GM12878 (cell line): ENCODE results near the gene TAC3. TPM values are rescaled to one million over a fixed set of nuclear protein-coding genes. Genes with fewer than 3 reads are reported as not detected.

ENCODE experiments used
- ATAC-seq: fragments of 200-7000 bp; cut with Tn5 transposase; 3 replicates; pipeline ENCODE4 v1.9.1; 2020; ENCODE audit warnings: mild to moderate bottlenecking, moderate library complexity
- BruUV-seq: library from RNA; stranded (reverse); fragments of 400-500 nt; replicated peaks from 2 replicates; lab custom pipeline; 2021; lab: Mats Ljungman, UMichigan
- CTCF ChIA-PET: fragments of 300-600 bp; sonication (Branson Sonifier 250); formaldehyde crosslinking; extraction: SDS; loops from one replicate; lab custom pipeline; 2021; ENCODE audit warnings: inconsistent platforms; lab: Yijun Ruan, JAX
- POLR2A ChIA-PET: fragments of 350-600 bp; formaldehyde crosslinking; extraction: SDS; loops from one replicate; lab custom pipeline; 2021; ENCODE audit warnings: inconsistent platforms; lab: Charles Lee
- RAD21 ChIA-PET: fragments of 300-600 bp; sonication (Branson Sonifier 250); formaldehyde crosslinking; loops from one replicate; lab custom pipeline; 2023; ENCODE audit warnings: antibody characterized with exemption; ENCODE audit not compliant: unreplicated experiment; lab: Charles Lee
- SMC1A ChIA-PET: fragments of 300-600 bp; sonication (Branson Sonifier 250); formaldehyde crosslinking; loops from one replicate; lab custom pipeline; 2023; ENCODE audit not compliant: unreplicated experiment, uncharacterized antibody; lab: Charles Lee
- DNase-seq: peaks from one replicate; pipeline ENCODE4 v3.0.0-alpha.2; 2011; ENCODE audit warnings: low read depth, low spot score
- FAIRE-seq: peaks from 3 replicates; lab custom pipeline; 2011; peaks lifted over from hg19 to GRCh38; lab: Jason Lieb, UNC
- H2AFZ ChIP-seq: 2 replicates; pipeline ENCODE4 v1.6.0; 2011; ENCODE audit warnings: low read depth, low read length, control low read depth; ENCODE audit not compliant: control insufficient read depth
- H3K27ac ChIP-seq: 2 replicates; pipeline ENCODE4 v1.5.1; 2011; ENCODE audit warnings: control low read depth; ENCODE audit not compliant: control insufficient read depth, insufficient read depth
- H3K27me3 ChIP-seq, 2 experiments: replicated peaks in 1 of 2; 2 replicates each; pipeline versions ENCODE4 v1.6.0 to v1.6.1; 2011; ENCODE audit warnings: low read length in 1 of 2; ENCODE audit not compliant: control insufficient read depth in 2 of 2, insufficient read depth in 2 of 2
- H3K36me3 ChIP-seq, 2 experiments: 2 replicates each; pipeline ENCODE4 v1.5.1; 2011; ENCODE audit warnings: low read length in 1 of 2; ENCODE audit not compliant: control insufficient read depth in 2 of 2, insufficient read depth in 2 of 2
- H3K4me1 ChIP-seq: 2 replicates; pipeline ENCODE4 v1.6.1; 2011; ENCODE audit warnings: mild to moderate bottlenecking, low read length, moderate library complexity, mixed read lengths; ENCODE audit not compliant: control insufficient read depth, insufficient read depth
- H3K4me2 ChIP-seq: 2 replicates; pipeline ENCODE4 v1.6.0; 2011; ENCODE audit warnings: control low read depth; ENCODE audit not compliant: control insufficient read depth, insufficient read depth
- H3K4me3 ChIP-seq: fragments of 200-600 bp; sonication (generic); 2 replicates; pipeline ENCODE4 v1.5.1; 2016
- H3K79me2 ChIP-seq: 2 replicates; pipeline ENCODE4 v1.6.0; 2011; ENCODE audit warnings: low read length; ENCODE audit not compliant: control insufficient read depth, insufficient read depth
- H3K9ac ChIP-seq: 2 replicates; pipeline ENCODE4 v1.8.0; 2011; ENCODE audit warnings: low read length, control low read depth, mixed read lengths; ENCODE audit not compliant: control insufficient read depth, insufficient read depth
- H3K9me3 ChIP-seq: replicated peaks from 3 replicates; pipeline ENCODE4 v1.5.1; 2011; ENCODE audit warnings: mild to moderate bottlenecking, low read length; ENCODE audit not compliant: control insufficient read depth, insufficient read depth
- H4K20me1 ChIP-seq: 2 replicates; pipeline ENCODE4 v1.6.0; 2011; ENCODE audit not compliant: control insufficient read depth, insufficient read depth
- BHLHE40 ChIP-seq, 2 experiments: fragments of 450-650 bp in 1 of 2; IDR thresholded peaks; 2 replicates each; pipeline ENCODE4 v1.6.1; 2011 to 2017; ENCODE audit warnings: low read depth in 2 of 2, borderline replicate concordance in 1 of 2, improper control_type of control experiment in 1 of 2, low read length in 1 of 2, mild to moderate bottlenecking in 1 of 2
- EGR1 ChIP-seq, 2 experiments: IDR thresholded peaks; 1 replicate in 1 of 2; 2 replicates in 1 of 2; pipeline ENCODE4 v1.6.1; 2011 to 2012; ENCODE audit warnings: low read depth in 2 of 2, low read length in 2 of 2, borderline replicate concordance in 1 of 2, mild to moderate bottlenecking in 1 of 2, moderate library complexity in 1 of 2
- FOS ChIP-seq: IDR thresholded peaks from 3 replicates; pipeline ENCODE4 v1.6.1; 2011; ENCODE audit warnings: borderline replicate concordance; ENCODE audit not compliant: insufficient read length; ENCODE audit errors: extremely low read depth
- FOXK2 ChIP-seq: fragments of 450-650 bp; IDR thresholded peaks from 2 replicates; pipeline ENCODE4 v1.6.1; 2017; ENCODE audit warnings: mild to moderate bottlenecking, moderate library complexity
- IKZF2 ChIP-seq, 2 experiments: fragments of 450-650 bp; IDR thresholded peaks; 2 replicates each; pipeline ENCODE4 v1.6.1; 2017; ENCODE audit warnings: mild to moderate bottlenecking in 2 of 2, moderate library complexity in 2 of 2
- MTA2 ChIP-seq: fragments of 450-650 bp; IDR thresholded peaks from 2 replicates; pipeline ENCODE4 v1.6.1; 2016; ENCODE audit warnings: low read depth, mild to moderate bottlenecking, moderate library complexity
- MYC ChIP-seq: IDR thresholded peaks from 2 replicates; pipeline ENCODE4 v1.6.1; 2011; ENCODE audit warnings: mild to moderate bottlenecking, low read length, moderate library complexity, inconsistent platforms; ENCODE audit not compliant: insufficient read depth, insufficient replicate concordance, insufficient read length, severe bottlenecking
- NRF1 ChIP-seq: conservative IDR thresholded peaks from 2 replicates; pipeline ENCODE4 v1.6.1; 2011; ENCODE audit warnings: mild to moderate bottlenecking, low read depth, low read length, improper control_type of control experiment
- SRF ChIP-seq, 2 experiments: IDR thresholded peaks; 2 replicates each; pipeline ENCODE4 v1.6.1; 2011; ENCODE audit warnings: low read depth in 2 of 2, low read length in 2 of 2, mild to moderate bottlenecking in 1 of 2, moderate library complexity in 1 of 2
- TARDBP ChIP-seq: IDR thresholded peaks from 2 replicates; pipeline ENCODE4 v1.6.1; 2016; ENCODE audit warnings: borderline replicate concordance
- TCF3 ChIP-seq: IDR thresholded peaks from 2 replicates; pipeline ENCODE4 v1.6.1; 2012; ENCODE audit warnings: low read depth, mild to moderate bottlenecking, low read length, borderline replicate concordance; ENCODE audit not compliant: insufficient read depth
- YBX1 ChIP-seq: fragments of 450-650 bp; IDR thresholded peaks from 2 replicates; pipeline ENCODE4 v1.6.1; 2016; ENCODE audit warnings: antibody characterized with exemption
- ZNF207 ChIP-seq: fragments of 450-650 bp; IDR thresholded peaks from 2 replicates; pipeline ENCODE4 v1.6.1; 2014; ENCODE audit warnings: antibody characterized with exemption, mild to moderate bottlenecking, borderline replicate concordance
- WGBS: methylation state at CpG from one replicate; pipeline ENCODE4 v1.1.6; 2016; ENCODE audit warnings: low lambda C conversion rate; ENCODE audit not compliant: insufficient replicate concordance, insufficient coverage; ENCODE audit errors: missing lambda C conversion rate; 5-methylcytosine and 5-hydroxymethylcytosine counted together
- in situ Hi-C: fragments of 300-500 bp; cut with MboI; formaldehyde crosslinking; loops from 9 replicates; pipeline ENCODE4 v1.14.3; 2018; ENCODE audit warnings: mixed read lengths
- intact Hi-C: fragments of 100-400 bp; cut with micrococcal nuclease; formaldehyde crosslinking; loops from one replicate; pipeline ENCODE4 v1.14.2; 2022; ENCODE audit not compliant: unreplicated experiment
- polyA plus RNA-seq, 11 experiments: library from polyadenylated mRNA; depleted of rRNA in 4 of 11; unstranded in 6 of 11; stranded (reverse) in 5 of 11; fragments of >200 nt; fragmentation: Nextera tagmentation in 4 of 11; fragmentation: Illumina TruSeq in 1 of 11; extraction: Ambion mirVana in 4 of 11; extraction: Trizol in 1 of 11; gene quantifications; 1 replicate in 1 of 11; 2 replicates in 10 of 11; pipeline versions ENCODE4 v1.2.1 to v1.2.3, GENCODE V29; 2011 to 2016; ENCODE audit warnings: inconsistent platforms in 2 of 11, missing spikeins in 2 of 11, low read depth in 1 of 11
- total RNA-seq, 4 experiments: library from RNA; depleted of rRNA in 3 of 4; stranded (reverse); fragments of >200 nt in 3 of 4; fragmentation: Illumina TruSeq in 1 of 4; extraction: Trizol in 1 of 4; gene quantifications; 2 replicates each; pipeline versions ENCODE4 v1.2.1 to v1.2.3, GENCODE V29; 2013 to 2021
- TF ChIP-seq, protein P1 (sequence below): fragments of 450-650 bp; IDR thresholded peaks from 2 replicates; pipeline ENCODE4 v1.6.1; 2014; ENCODE audit warnings: mild to moderate bottlenecking

Gene TAC3
- total and polyA plus RNA-seq, 10 of the 15 experiments (the other 5 are each of a cell fraction or from before 2014, with no cell fraction given): 0.11 to 0.18 (median 0.13) TPM; not detected in 7

GRCh38 chr12:56996793-56997545, 19.4 kb downstream of the TAC3 start:
- Histone ChIP-seq H3K4me2 (no peak overlapping the region), H3K36me3 (no peaks in the 10 kb centered on the region; a peak in 2 of 4 replicates), H3K4me1 (peaks cover 35% of the 10 kb centered on the region), H3K79me2 (no peaks in the 10 kb centered on the region; the same call in 1 of the 2 replicates), H3K9ac (no peak overlapping the region), H4K20me1 (no peaks in the 10 kb centered on the region), H2AFZ (no peak overlapping the region), H3K4me3 (no peak overlapping the region)
- no peak for DNase-seq
- POLR2A ChIA-PET: no interaction called here
- CTCF ChIA-PET: interaction anchor here (0.5 to 12.1 kb wide), 9 partner anchors 8 to 402 kb away, joined by 3 to 177 read pairs (median 4); partner anchors contain the start of genes HSD17B6, PRIM1 and ZBTB39
- RAD21 ChIA-PET: interaction anchor here (1.0 to 1.3 kb wide), 3 partner anchors 8 to 114 kb away, joined by 3 to 5 read pairs (median 3); partner anchors contain the start of gene STAT6
- ATAC-seq: no peak
- in situ Hi-C loops: no loop called here
- SMC1A ChIA-PET: interaction anchor here (0.5 to 2.9 kb wide), 5 partner anchors 8 to 160 kb away, joined by 3 to 9 read pairs (median 4); partner anchors contain the start of gene STAT6
- TF ChIP-seq TCF3 (no peak), IKZF2 (IDR thresholded peaks at IDR 0.05) (no peak), MYC (no peak), SRF (IDR thresholded peaks at IDR 0.05; ENCODE audit: low read depth in 2 of 2, low read length in 2 of 2) (no peak), BHLHE40 (IDR thresholded peaks at IDR 0.05; ENCODE audit: borderline replicate concordance in 1 of 2, low read depth in 2 of 2, low read length in 1 of 2) (no peak), FOXK2 (no peak), ZNF207 (no peak), EGR1 (IDR thresholded peaks at IDR 0.05; ENCODE audit: borderline replicate concordance in 1 of 2, low read depth in 2 of 2, low read length in 2 of 2) (no peak), FOS (no peak), TARDBP (no peak), MTA2 (no peak), NRF1 (no peak), YBX1 (no peak)
- TF ChIP-seq, protein P1, sequence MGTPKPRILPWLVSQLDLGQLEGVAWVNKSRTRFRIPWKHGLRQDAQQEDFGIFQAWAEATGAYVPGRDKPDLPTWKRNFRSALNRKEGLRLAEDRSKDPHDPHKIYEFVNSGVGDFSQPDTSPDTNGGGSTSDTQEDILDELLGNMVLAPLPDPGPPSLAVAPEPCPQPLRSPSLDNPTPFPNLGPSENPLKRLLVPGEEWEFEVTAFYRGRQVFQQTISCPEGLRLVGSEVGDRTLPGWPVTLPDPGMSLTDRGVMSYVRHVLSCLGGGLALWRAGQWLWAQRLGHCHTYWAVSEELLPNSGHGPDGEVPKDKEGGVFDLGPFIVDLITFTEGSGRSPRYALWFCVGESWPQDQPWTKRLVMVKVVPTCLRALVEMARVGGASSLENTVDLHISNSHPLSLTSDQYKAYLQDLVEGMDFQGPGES: no peak
- TF ChIP-seq, all 136 proteins: peak for 0
- no peak for FAIRE-seq
- H3K27ac ChIP-seq: no peak overlapping the region
- 81% methylated on average over 10 of the region's 12 CpGs for WGBS
- no peaks in the 10 kb centered on the region for H3K27me3 ChIP-seq
- H3K9me3 ChIP-seq: no peaks in the 10 kb centered on the region
- no TSS peak for BruUV-seq
- intact Hi-C loops: no loop called here
